ENCODE data around the gene ZNF143.
"Not testable (repeated sequence)": the region's sequence is repeated elsewhere in the genome, so short reads cannot be mapped to it uniquely, and the experiment has no call there.

The ZNF143 gene

GRCh38 chr11:9460322-9461062 is at the start of gene ZNF143:
ZNF143 (plus strand) TSS chr11:9461012; CDS start chr11:9471309, 10,297 bp downstream.
- peak; percentile 83 for DNase-seq

GRCh38 chr11:9428706-9429105 is 32.1 kb upstream of the ZNF143 start:
- no peak for DNase-seq

GRCh38 chr11:9438611-9439010 is 22.2 kb upstream of the ZNF143 start:
- no peak for DNase-seq

DNA sequence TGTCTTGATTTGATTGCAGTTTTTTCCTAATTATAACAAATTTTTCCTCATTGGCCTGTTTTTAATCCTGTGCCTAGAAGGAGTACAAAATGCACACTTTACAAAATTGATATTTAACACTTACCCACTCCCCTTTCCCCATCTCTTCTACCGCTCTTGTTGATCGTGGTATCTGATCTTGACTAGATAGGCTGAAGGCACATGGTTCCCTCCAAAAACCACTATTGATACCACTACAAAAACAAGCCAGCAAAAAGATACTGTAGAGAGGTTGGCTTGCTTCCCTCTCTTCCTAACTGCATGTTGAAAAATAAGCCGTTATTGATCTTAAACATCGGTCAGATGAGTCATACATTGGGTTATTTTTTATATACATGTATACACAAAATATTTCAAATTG is 14.6 kb upstream of the ZNF143 start:
- no peak for DNase-seq

DNA sequence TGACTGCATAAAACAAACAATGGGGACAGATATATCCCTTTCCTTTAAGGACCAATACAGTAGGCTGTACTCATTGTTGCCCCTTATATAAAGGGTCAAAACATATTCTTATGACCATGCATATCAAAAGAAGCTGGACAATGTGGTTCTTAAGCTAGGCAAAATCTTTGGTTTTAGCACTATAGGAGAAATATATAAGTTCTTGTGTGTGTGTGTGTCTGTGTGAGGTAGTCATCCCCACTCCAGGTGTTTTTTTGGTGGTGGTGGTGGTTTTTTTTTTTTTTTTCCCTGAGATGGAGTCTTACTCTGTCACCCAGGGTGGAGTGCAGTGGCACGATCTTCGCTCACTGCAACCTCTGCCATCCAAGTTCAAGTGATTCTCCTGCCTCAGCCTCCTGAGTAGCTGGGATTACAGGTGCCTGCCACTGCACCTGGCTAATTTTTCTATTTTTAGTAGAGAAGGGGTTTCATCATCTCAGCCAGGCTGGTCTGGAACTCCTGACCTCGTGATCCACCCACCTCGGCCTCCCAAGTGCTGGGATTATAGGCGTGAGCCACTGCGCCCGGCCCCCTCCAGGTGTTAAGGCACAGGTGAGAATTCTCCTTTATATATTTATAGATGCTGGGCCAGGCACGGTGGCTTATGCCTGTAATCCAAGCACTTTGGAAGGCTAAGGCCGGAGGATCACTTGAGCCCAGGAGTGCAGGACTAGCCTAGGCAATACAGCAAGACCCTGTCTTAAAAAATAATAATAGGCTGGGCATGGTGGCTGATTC is 12.0 kb upstream of the ZNF143 start:
- no peak for DNase-seq

DNA sequence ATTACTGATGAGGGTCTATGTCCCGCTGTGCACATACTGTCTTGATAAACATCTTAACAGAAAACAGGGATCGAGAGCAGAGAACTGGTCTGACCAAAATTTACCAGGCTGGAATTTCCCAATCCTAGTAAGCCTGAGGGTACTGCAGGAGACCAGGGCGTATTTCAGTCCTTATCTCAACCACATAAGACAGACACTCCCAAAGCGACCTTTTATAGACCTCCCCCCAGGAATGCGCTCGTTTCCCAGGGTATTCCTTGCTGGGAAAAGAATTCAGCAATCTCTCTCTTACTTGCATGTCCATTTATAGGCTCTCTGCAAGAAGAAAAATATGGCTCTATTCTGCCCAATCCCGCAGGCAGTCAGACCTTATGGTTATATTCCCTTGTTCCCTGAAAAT is 8.8 kb upstream of the ZNF143 start:
- not testable (repeated sequence) for DNase-seq

- no peak for DNase-seq
These were observed 5.1 kb upstream of the ZNF143 start for GRCh38 chr11:9455722-9456121.

DNA sequence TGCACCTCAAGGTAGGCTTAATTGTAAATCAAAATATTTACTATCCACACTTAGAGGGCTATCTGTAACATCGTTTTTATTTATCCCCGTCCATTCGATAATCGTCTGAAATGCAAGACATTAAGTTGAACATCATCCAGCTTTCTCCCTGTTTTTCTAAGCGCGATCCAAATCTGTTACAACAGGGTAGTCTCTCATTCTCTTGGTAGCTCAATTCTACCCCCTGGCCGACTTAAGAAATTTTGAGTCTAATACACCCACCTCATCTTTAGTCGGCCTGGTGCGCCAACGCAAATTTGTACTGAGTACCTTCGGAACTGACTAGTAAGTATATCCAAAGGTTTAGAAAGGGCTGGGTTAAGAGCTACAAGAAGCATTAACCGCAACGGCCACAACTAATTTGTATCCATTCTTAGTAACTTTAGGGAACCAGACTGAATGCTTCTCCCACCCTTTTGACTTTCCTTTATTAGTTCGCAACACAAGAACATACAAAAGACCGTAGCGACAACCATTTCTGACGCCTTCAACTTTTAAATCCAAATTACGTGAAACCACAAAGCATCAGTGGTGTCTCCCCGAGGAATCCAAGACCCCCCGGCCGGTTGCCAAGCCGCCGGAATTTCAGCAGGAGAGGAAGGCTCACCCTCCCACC is 1.0 kb upstream of the ZNF143 start:
- DNase-seq = no peak

DNA sequence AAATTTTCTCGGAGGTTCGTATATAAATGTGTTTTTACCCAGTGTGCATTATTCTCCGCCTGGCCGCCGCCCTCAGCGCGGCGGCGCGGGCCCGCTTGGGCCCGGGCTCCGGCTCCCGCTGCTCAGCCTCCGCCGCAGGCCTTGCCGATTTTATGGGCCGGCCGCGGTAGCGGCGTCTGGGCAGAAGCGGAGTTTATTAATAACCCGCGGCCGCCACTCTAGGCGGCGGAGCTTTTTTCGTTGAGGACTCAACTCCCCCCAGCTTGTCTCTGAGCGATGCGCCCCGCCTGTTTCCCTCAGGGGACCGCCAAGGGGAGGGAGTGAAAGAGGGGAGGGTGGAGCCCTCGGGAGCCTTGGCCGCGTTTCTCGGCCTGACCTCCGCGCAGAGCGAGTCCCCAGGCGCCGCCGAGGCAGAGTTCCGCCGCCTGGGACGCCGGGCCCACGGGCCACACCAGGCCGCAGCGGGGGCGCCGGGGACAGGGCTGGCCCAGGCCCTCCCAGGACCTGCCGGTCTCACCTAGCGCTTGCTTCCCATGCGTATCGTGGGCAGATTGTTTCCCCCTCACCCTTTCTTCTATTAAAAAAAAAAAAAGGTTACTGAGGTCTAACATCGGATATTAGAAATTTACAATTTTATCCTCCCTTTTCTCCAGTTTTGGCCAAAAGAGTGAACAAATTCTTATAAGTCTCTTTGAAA is 399 bp downstream of the ZNF143 start:
- peak; percentile 31 for DNase-seq

DNA sequence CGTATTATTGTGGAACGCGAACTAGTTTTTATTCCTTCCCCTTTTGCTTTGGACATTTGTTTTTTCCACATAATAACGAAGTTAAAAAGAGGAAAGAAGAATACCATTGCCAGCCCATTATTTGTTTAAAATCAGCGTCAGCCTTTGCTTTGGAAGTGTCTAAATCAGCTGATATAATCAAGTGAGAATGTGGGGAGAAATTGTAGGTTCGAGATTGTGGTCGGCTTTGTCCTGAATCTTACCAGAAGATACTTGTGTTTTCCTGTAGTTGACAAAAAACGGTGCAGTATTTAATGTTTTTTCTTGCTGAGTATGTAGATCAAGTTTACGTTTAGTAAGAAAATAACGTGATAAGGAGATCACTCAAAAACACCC is 935 bp downstream of the ZNF143 start:
- no peak for DNase-seq

- DNase-seq = no peak
These were observed 1.5 kb downstream of the ZNF143 start for GRCh38 chr11:9462172-9462799.

GRCh38 chr11:9462806-9463537 is 2.2 kb downstream of the ZNF143 start:
- DNase-seq = no peak

GRCh38 chr11:9470765-9471164 is 10.0 kb downstream of the ZNF143 start:
- no peak for DNase-seq

GRCh38 chr11:9473408-9473807 is 12.6 kb downstream of the ZNF143 start:
- DNase-seq = no peak

- DNase-seq = no peak
These were observed 19.1 kb downstream of the ZNF143 start for GRCh38 chr11:9479899-9480298.

DNA sequence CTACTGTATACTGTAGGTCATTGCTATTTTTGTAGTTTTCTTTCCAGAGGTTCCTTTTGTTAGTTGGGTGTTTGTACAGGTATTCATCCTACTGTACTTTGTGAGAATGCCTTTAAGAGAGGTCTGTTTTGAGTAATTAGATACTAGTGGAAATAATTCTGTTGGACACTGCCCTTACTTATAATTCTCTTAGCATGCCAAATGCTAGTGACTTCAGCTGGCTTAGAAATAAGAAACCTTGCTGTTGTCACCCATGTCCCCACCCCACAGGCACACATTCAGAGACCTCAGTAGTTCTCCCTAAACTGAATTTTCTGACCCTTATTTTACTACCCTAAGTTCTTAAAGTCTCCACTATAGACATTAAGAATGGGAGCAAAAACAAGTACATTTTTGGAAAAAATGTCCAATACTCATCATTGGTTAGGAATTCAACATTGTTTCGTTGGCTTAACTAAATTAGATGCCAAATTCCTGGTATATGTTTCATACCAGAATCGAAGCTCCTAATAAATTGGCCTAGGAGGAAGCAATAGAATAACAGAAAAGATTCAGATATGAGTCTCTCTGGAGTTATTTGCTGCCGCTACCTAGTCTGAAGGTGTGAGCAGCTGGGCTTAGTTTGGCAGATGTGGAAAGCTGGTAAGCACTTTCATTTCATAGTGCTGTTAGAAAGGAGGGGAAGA is 28.4 kb downstream of the ZNF143 start:
- DNase-seq = no peak

GRCh38 chr11:9490376-9490775 is 29.6 kb downstream of the ZNF143 start:
- no peak for DNase-seq

GRCh38 chr11:9493492-9493891 is 32.7 kb downstream of the ZNF143 start:
- DNase-seq = no peak

GRCh38 chr11:9494316-9494715 is 33.5 kb downstream of the ZNF143 start:
- no peak for DNase-seq

DNA sequence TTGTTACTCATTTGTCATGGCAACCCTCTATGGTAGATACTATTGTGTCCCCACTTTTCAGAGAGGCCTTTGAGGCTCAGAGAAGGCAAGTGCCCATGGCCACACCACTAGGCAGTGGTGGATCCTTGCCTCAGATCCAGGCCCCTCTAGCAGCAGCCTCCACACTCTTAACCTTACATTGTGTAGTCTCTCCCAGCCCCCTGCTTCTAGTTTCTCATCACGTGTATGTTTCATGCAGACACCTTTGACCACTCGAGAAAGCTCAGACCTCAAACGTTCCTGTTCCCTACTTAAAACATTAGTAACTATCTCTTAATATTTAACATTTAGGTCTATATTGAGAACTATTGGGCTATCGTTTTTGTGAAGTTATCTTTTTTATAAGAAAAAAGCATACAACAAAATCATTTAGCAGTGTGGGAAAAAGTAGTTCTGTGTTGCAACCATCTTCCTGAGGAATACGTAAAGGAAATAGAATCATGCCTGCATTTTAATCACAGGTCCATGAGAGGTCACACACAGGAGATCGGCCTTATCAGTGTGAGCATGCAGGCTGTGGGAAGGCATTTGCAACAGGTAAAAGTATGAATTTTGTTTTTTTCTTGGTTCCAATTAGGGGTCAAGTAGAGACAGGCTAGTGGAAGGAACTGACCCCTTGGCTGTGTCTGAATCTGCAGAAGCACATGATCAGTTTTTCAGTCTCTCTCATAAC is 35.1 kb downstream of the ZNF143 start:
- DNase-seq = no peak
